ENCODE data around the gene TCEANC2.
"Not testable (repeated sequence)": the region's sequence is repeated elsewhere in the genome, so short reads cannot be mapped to it uniquely, and the experiment has no call there.

The TCEANC2 gene

GRCh38 chr1:54028306-54029251 lies 24.8 kb upstream of the TCEANC2 start:
- DNase-seq, result no peak

- DNase-seq, result no peak
Observed at GRCh38 chr1:54037476-54037875, 15.9 kb upstream of the TCEANC2 start.

- DNase-seq, result no peak
Observed at GRCh38 chr1:54041806-54042205, 11.6 kb upstream of the TCEANC2 start.

GRCh38 chr1:54045496-54045895 lies 7.9 kb upstream of the TCEANC2 start:
- DNase-seq, result no peak

GRCh38 chr1:54046671-54047383 lies 6.6 kb upstream of the TCEANC2 start:
- DNase-seq, result no peak

- DNase-seq, result no peak
Observed at GRCh38 chr1:54047384-54048305, 5.8 kb upstream of the TCEANC2 start.

- not testable (repeated sequence) for DNase-seq
Observed at GRCh38 chr1:54050435-54050834, 3.0 kb upstream of the TCEANC2 start.

GRCh38 chr1:54051933-54052430 lies 1.4 kb upstream of the TCEANC2 start:
- DNase-seq, result no peak

- DNase-seq, result no peak
Observed at GRCh38 chr1:54052431-54052933, 926 bp upstream of the TCEANC2 start.

- DNase-seq, result no peak
Observed at GRCh38 chr1:54053745-54054437, 483 bp downstream of the TCEANC2 start.

GRCh38 chr1:54054438-54054749 lies 986 bp downstream of the TCEANC2 start:
- DNase-seq, result no peak

- DNase-seq, result no peak
Observed at GRCh38 chr1:54064299-54064698, 10.9 kb downstream of the TCEANC2 start.

- DNase-seq, result no peak
Observed at GRCh38 chr1:54069791-54070170, 16.4 kb downstream of the TCEANC2 start.

GRCh38 chr1:54070171-54070837 lies 16.9 kb downstream of the TCEANC2 start:
- no peak for DNase-seq

- DNase-seq, result no peak
Observed at GRCh38 chr1:54077359-54077758, 24.0 kb downstream of the TCEANC2 start.

GRCh38 chr1:54080598-54081049 lies 27.2 kb downstream of the TCEANC2 start:
- DNase-seq, result no peak

GRCh38 chr1:54081306-54082270 lies 28.2 kb downstream of the TCEANC2 start:
- DNase-seq, result no peak

GRCh38 chr1:54084794-54085193 lies 31.4 kb downstream of the TCEANC2 start:
- DNase-seq, result no peak

GRCh38 chr1:54086754-54087153 lies 33.3 kb downstream of the TCEANC2 start:
- DNase-seq, result no peak

GRCh38 chr1:54088385-54088784 lies 35.0 kb downstream of the TCEANC2 start:
- no peak for DNase-seq
